Heart left ventricle (tissue), 16 donors: ENCODE results near the gene AHNAK2. TPM values are rescaled to one million over a fixed set of nuclear protein-coding genes. Genes with fewer than 3 reads are reported as not detected.

ENCODE experiments used
- ATAC-seq, 4 donors: fragments of 200-7000 bp; cut with Tn5 transposase; one replicate each; pipeline ENCODE4 v1.9.1; 2020 to 2022; ENCODE audit warnings: moderate library complexity in 4 of 4, mild to moderate bottlenecking in 3 of 4, moderate number of reproducible peaks in 1 of 4
- DNase-seq, 5 donors: peaks; one replicate each; pipeline ENCODE4 v3.0.0-alpha.2; 2020
- H3K27ac ChIP-seq, 12 donors: fragments of 200-600 bp; sonication (generic) in 4 of 12; one replicate each; pipeline versions ENCODE4 v1.5.0 to v1.8.0; 2016 to 2022; ENCODE audit warnings: mild to moderate bottlenecking in 2 of 12
- H3K27me3 ChIP-seq, 9 donors: fragments of 200-600 bp; sonication (generic) in 2 of 9; one replicate each; pipeline versions ENCODE4 v1.5.1 to v1.8.0; 2016 to 2022; ENCODE audit warnings: mild to moderate bottlenecking in 3 of 9
- H3K36me3 ChIP-seq, 9 donors: fragments of 200-600 bp; sonication (generic) in 2 of 9; one replicate each; pipeline versions ENCODE4 v1.5.0 to v1.8.0; 2018 to 2022; ENCODE audit warnings: mild to moderate bottlenecking in 2 of 9
- H3K4me1 ChIP-seq, 12 donors: fragments of 200-600 bp; sonication (generic) in 4 of 12; one replicate each; pipeline versions ENCODE4 v1.5.0 to v1.8.0; 2016 to 2022; ENCODE audit warnings: mild to moderate bottlenecking in 3 of 12
- H3K4me3 ChIP-seq, 12 donors: fragments of 200-600 bp; sonication (generic) in 4 of 12; one replicate each; pipeline versions ENCODE4 v1.5.0 to v1.8.0; 2017 to 2022; ENCODE audit warnings: mild to moderate bottlenecking in 9 of 12, moderate library complexity in 4 of 12
- H3K9me3 ChIP-seq, 12 donors: fragments of 200-600 bp; sonication (generic) in 4 of 12; one replicate each; pipeline versions ENCODE4 v1.5.0 to v1.8.0; 2016 to 2022; ENCODE audit warnings: mild to moderate bottlenecking in 1 of 12
- POLR2A ChIP-seq, 2 donors: fragments of 450-650 bp; IDR thresholded peaks; one replicate each; pipeline ENCODE4 v1.6.1; 2017; ENCODE audit warnings: antibody characterized with exemption in 2 of 2, mild to moderate bottlenecking in 2 of 2, moderate library complexity in 2 of 2
- WGBS, 4 donors: extraction: QIAGEN DNeasy Blood & Tissue Kit in 2 of 4; methylation state at CpG; one replicate each; pipeline versions ENCODE4 v1.1.5 to v1.1.7; 2013 to 2018; 5-methylcytosine and 5-hydroxymethylcytosine counted together
- intact Hi-C, 10 donors: fragments of 100-400 bp; cut with DNase I; formaldehyde crosslinking; loops; one replicate each; pipeline versions ENCODE4 v1.11.1 to v1.14.2; 2022
- polyA plus RNA-seq, 2 donors: library from polyadenylated mRNA; stranded (reverse); fragments of 200-250 nt; gene quantifications; one replicate each; pipeline ENCODE4 v1.2.3, GENCODE V29; 2013
- total RNA-seq, 9 donors: library from RNA; depleted of rRNA in 2 of 9; stranded (reverse); fragments of >200 nt in 2 of 9; fragmentation: NEBNext Ultra II Directional in 3 of 9; extraction: Animal tissue kit (Norgen Biotek cat#: 25700) in 3 of 9; gene quantifications; one replicate each; pipeline versions ENCODE4 v1.1.0 to v1.2.4, GENCODE V29; 2016 to 2023
- TF ChIP-seq, protein P1 (sequence below), 12 donors: fragments of 200-600 bp; sonication (generic) in 4 of 12; IDR thresholded peaks; one replicate each; pipeline versions ENCODE4 v1.5.0 to v1.8.0; 2018 to 2022; ENCODE audit warnings: antibody characterized with exemption in 12 of 12, mild to moderate bottlenecking in 5 of 12
- donor health status: ischemic (EF 13 %, LVEDD 7.1; RV severe dilation, severe dysfunction).
- donor health status: healthy with polysubstance abuse.
- donor health status: DM: no; HTN: yes; CAD: no.
- donor health status: DM: no; HTN: no; CAD: no.
- donor health status: ischemic (EF 25% LVEDD 6.9; RV normal size, moderate dysfunction).
- donor health status: ischemic (EF 25% LVEDD 5.7; RV mildly dilated, moderate dysfunction).
- donor health status: healthy.
- donor health status: DM: yes; HTN: yes; CAD: no.
- donor health status: ischemic (EF 35%, LVEDD 5.7; RV mildly dilated, moderate dysfunction).
- donor health status: nonischemic (EF 11% LVEDD 7.7; RV severe dilation, severe dysfunction).
- donor health status: DM: yes; HTN: yes; CAD: no.
- donor health status: PGD.
- donor health status: ischemic (EF 29% LVEDD 5.4; RV normal size, mild dysfunction).
- donor health status: nonischemic (EF 23%, LVEDD 6.1; RV moderate dilation, normal function).

The AHNAK2 gene
- total and polyA plus RNA-seq, 11 donors = 1.5 to 22.3 (median 2.9) TPM

GRCh38 chr14:105014631-105015030 lies 36.5 kb upstream of the AHNAK2 start:
- intact Hi-C loops = loop anchor here in 1 of 10 donors (5.0 kb wide), 1 partner anchor 37 kb away; the partner anchor contains the start of gene AHNAK2
- DNase-seq (no peak), ATAC-seq (no peak)
- no peak overlapping the region for H3K4me3 ChIP-seq
- TF ChIP-seq, protein P1, sequence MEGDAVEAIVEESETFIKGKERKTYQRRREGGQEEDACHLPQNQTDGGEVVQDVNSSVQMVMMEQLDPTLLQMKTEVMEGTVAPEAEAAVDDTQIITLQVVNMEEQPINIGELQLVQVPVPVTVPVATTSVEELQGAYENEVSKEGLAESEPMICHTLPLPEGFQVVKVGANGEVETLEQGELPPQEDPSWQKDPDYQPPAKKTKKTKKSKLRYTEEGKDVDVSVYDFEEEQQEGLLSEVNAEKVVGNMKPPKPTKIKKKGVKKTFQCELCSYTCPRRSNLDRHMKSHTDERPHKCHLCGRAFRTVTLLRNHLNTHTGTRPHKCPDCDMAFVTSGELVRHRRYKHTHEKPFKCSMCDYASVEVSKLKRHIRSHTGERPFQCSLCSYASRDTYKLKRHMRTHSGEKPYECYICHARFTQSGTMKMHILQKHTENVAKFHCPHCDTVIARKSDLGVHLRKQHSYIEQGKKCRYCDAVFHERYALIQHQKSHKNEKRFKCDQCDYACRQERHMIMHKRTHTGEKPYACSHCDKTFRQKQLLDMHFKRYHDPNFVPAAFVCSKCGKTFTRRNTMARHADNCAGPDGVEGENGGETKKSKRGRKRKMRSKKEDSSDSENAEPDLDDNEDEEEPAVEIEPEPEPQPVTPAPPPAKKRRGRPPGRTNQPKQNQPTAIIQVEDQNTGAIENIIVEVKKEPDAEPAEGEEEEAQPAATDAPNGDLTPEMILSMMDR (IDR thresholded peaks at IDR 0.05) = no peak
- no peak for TF ChIP-seq POLR2A (IDR thresholded peaks at IDR 0.05)
- H3K27ac ChIP-seq = no peak overlapping the region
- H3K27me3 ChIP-seq = no peaks in the 10 kb centered on the region
- no peaks in the 10 kb centered on the region for H3K9me3 ChIP-seq
- WGBS, 4 donors = 76 to 80% (median 79%) methylated on average over 4 of the region's 4 CpGs
- H3K4me1 ChIP-seq = peaks cover 0 to 22% (median 11%) of the 10 kb centered on the region in 12 donors
- peaks cover 0 to 26% (median 17%) of the 10 kb centered on the region in 9 donors for H3K36me3 ChIP-seq

GRCh38 chr14:105014032-105014431 lies 35.9 kb upstream of the AHNAK2 start:
- ATAC-seq (no peak), DNase-seq (no peak)
- Histone ChIP-seq H3K4me3 (no peak overlapping the region), H3K27ac (no peak overlapping the region), H3K4me1 (peaks cover 0 to 16% (median 9%) of the 10 kb centered on the region in 12 donors), H3K27me3 (no peaks in the 10 kb centered on the region), H3K9me3 (no peaks in the 10 kb centered on the region), H3K36me3 (peaks cover 0 to 32% (median 21%) of the 10 kb centered on the region in 9 donors)
- intact Hi-C loops = loop anchor here in 1 of 10 donors (5.0 kb wide), 1 partner anchor 37 kb away; the partner anchor contains the start of gene AHNAK2
- 85 to 100% (median 89%) methylated on average over 1 to 9 of the region's 9 CpGs for WGBS, 4 donors
- TF ChIP-seq, protein P1 (IDR thresholded peaks at IDR 0.05) = no peak
- TF ChIP-seq POLR2A (IDR thresholded peaks at IDR 0.05) = no peak

DNA sequence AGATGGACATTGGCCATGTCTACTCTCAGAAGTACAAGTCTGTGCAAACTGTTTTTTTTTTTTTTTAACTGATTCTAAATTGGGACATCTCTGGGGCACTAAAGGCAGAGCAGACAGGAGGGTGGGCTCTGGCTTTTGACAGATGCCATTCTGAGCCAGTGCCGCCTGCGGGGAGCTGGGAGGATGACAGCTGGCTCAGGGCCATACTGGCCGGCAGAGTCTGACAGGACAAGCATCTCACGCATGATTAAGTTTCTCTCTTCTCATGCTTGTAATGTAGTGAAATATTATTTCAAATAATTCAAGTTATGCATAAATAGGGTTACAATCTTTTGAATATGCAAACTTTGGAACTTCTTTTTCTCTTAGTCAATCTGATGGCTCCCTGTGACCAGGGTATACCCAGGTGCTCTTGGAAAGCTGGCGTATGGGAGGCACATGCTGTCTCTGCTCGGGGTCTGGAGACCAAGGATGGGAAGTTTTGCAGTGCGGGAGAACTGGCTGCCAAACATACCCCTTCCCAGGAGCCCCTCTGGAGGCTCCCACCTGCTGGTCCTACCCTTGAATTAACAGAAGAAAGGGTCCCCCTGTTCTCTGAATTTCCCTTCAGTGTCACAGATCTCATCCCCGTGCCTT lies 35.1 kb upstream of the AHNAK2 start:
- ATAC-seq (peak; percentile 65 to 84 (median 78)), DNase-seq (peak in 4 of 5 donors; percentile 39 to 58 (median 50))
- Histone ChIP-seq H3K36me3 (peaks cover 0 to 40% (median 22%) of the 10 kb centered on the region in 9 donors), H3K27ac (no peak overlapping the region), H3K27me3 (no peaks in the 10 kb centered on the region), H3K9me3 (no peaks in the 10 kb centered on the region), H3K4me3 (no peak overlapping the region), H3K4me1 (peaks cover 0 to 15% (median 8%) of the 10 kb centered on the region in 12 donors)
- 37 to 40% (median 39%) methylated on average over 8 of the region's 8 CpGs for WGBS, 4 donors
- TF ChIP-seq, protein P1 (IDR thresholded peaks at IDR 0.05) = peak in 4 of 12 donors; percentile 10 to 34 (median 26)
- TF ChIP-seq POLR2A (IDR thresholded peaks at IDR 0.05) = no peak
- intact Hi-C loops = loop anchor here in 1 of 10 donors (5.0 kb wide), 1 partner anchor 36 kb away; the partner anchor contains the start of gene AHNAK2

GRCh38 chr14:105012171-105012985 lies 34.2 kb upstream of the AHNAK2 start:
- Histone ChIP-seq H3K9me3 (no peaks in the 10 kb centered on the region), H3K27ac (peak overlapping the region in 1 of 12 donors; percentile 19), H3K27me3 (no peaks in the 10 kb centered on the region), H3K4me1 (peaks cover 0 to 15% (median 8%) of the 10 kb centered on the region in 12 donors), H3K4me3 (no peak overlapping the region), H3K36me3 (peaks cover 0 to 47% (median 22%) of the 10 kb centered on the region in 9 donors)
- no peak for DNase-seq
- TF ChIP-seq, protein P1 (IDR thresholded peaks at IDR 0.05) = peak in 9 of 12 donors; percentile 20 to 53 (median 40)
- no peak for TF ChIP-seq POLR2A (IDR thresholded peaks at IDR 0.05)
- intact Hi-C loops = loop anchor here in 1 of 10 donors (5.0 kb wide), 1 partner anchor 35 kb away; the partner anchor contains the start of gene AHNAK2
- ATAC-seq = peak; percentile 42 to 81 (median 72)
- 59 to 71% (median 69%) methylated on average over 21 to 23 of the region's 23 CpGs for WGBS, 4 donors
